ENCODE data around the gene RPS6KA4.

RPS6KA4 gene

DNA sequence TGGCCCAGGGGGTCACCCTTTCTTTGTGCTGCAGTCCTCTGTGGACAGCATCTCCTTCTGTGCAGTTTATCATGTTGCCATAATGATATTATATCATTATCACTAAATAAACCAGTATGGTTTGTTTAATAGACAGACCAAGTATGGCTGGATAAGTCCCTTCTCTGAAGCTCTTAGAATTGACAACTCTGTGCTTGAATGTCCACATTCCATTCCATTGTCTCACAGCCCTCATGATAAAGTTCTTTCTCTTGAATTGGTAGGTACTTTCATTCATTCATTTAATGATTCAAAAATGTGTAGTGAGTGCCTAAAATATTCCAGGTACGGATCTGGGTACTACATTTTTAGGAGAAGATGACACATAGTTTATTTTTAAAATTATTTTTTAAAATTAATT is 7.8 kb downstream of the RPS6KA4 start:
- DNase-seq (ENCODE audit: low read depth in 2 of 2): no peak

DNA sequence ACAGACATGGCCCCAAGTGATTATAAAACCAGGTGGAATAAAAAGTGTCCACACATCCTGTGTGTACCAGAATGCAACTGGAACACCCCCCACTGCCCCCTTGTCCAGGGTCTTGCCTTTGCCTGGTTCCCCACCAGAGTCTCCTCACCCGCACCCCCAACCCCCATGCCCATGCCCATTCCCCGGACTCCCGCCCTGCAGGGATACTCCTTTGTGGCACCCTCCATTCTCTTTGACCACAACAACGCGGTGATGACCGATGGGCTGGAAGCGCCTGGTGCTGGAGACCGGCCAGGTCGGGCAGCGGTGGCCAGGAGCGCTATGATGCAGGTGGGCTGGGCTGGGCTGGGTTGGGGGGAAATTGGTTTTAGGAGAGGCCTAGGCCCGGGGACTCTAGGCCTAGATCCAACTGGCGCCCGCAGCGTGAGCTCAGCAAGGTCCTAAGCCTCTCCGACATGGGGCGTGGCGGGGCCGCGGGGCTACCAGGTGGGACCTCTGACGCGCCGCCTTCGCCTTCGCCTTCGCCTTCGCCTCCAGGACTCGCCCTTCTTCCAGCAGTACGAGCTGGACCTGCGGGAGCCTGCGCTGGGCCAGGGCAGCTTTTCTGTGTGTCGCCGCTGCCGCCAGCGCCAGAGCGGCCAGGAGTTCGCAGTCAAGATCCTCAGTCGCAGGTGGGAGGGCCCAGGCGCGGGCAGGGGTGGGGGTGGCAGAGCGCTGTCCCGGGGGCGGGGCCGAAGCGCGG is 9.1 kb downstream of the RPS6KA4 start:
- DNase-seq (ENCODE audit: low read depth in 2 of 2): no peak

DNA sequence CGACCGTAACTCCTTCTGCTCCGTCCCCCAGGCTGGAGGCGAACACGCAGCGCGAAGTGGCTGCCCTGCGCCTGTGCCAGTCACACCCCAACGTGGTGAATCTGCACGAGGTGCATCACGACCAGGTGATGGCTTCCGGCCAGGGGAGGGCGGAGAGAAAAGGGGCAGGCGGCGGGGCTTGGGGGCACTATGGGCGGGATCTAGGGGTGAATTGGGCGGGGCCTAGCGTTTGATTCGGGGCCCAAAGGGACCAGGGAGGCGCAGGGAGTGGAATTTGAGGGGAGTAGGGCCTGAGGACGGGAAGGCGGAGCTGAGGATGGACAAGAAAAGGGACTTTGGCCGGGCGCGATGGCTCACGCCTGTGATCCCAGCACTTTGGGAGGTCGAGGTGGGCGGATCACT is 9.7 kb downstream of the RPS6KA4 start:
- no peak for DNase-seq (ENCODE audit: low read depth in 2 of 2)

DNA sequence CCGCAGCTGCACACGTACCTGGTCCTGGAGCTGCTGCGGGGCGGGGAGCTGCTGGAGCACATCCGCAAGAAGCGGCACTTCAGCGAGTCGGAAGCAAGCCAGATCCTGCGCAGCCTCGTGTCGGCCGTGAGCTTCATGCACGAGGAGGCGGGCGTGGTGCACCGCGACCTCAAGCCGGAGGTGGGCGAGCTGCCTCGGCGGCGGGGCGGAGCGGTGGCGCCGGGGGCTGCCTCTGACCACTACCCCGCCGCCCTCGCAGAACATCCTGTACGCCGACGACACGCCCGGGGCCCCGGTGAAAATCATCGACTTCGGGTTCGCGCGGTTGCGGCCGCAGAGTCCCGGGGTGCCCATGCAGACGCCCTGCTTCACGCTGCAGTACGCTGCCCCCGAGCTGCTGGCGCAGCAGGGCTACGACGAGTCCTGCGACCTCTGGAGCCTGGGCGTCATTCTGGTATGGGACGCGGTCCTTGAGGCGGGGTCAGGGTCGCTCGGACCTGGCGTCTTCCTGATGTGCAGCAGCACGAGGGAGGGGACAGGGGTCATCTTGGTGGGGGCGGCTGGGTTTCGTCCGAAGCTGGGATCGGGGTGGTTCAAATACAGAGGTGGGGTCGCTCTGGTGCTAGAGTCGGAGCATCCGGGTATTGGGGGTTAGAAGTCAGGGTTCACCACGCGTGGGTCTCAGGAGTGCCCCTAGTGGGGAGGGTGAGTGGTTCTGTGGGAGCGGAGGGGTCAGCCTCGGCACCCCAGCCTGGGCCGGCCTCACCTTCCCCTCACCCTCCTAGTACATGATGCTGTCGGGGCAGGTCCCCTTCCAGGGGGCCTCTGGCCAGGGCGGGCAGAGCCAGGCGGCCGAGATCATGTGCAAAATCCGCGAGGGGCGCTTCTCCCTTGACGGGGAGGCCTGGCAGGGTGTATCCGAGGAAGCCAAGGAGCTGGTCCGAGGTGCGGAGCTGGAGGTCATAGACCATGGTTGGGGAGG is 10.8 kb downstream of the RPS6KA4 start:
- DNase-seq (ENCODE audit: low read depth in 2 of 2): no peak

DNA sequence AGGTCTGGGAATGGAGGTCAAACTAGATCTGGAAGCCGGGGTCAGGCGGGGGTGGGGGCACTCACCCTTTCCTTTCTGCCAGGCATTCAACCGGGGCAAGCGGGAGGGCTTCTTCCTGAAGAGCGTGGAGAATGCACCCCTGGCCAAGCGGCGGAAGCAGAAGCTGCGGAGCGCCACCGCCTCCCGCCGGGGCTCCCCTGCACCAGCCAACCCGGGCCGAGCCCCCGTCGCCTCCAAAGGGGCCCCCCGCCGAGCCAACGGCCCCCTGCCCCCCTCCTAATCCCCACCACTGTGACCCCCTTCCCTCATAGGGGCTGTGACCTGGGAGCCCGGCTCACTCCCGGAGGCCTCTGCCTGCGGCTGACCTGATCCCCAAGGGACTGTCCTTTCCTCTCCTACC is 12.2 kb downstream of the RPS6KA4 start:
- no peak for DNase-seq (ENCODE audit: low read depth in 2 of 2)

DNA sequence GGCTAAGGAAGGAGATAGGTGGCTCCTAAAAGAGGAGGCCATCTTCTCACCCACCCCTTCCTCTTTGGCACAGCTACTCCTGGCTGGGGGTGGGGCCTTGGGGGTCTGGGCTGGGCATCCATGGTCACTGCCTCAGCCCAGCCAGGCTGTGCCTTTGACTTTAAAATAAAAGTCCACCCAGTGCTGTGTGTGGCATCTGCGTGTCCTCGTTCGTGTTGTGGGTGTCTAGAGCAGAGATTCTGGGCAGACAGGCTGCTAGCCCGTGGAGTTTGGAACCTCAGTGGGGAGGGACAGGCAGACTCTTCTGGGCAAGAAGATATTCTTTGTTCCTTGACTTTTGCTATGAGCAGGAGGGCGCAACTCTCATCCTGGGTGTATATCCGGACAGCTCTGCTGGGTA is 13.1 kb downstream of the RPS6KA4 start:
- DNase-seq (ENCODE audit: low read depth in 2 of 2): no peak

DNA sequence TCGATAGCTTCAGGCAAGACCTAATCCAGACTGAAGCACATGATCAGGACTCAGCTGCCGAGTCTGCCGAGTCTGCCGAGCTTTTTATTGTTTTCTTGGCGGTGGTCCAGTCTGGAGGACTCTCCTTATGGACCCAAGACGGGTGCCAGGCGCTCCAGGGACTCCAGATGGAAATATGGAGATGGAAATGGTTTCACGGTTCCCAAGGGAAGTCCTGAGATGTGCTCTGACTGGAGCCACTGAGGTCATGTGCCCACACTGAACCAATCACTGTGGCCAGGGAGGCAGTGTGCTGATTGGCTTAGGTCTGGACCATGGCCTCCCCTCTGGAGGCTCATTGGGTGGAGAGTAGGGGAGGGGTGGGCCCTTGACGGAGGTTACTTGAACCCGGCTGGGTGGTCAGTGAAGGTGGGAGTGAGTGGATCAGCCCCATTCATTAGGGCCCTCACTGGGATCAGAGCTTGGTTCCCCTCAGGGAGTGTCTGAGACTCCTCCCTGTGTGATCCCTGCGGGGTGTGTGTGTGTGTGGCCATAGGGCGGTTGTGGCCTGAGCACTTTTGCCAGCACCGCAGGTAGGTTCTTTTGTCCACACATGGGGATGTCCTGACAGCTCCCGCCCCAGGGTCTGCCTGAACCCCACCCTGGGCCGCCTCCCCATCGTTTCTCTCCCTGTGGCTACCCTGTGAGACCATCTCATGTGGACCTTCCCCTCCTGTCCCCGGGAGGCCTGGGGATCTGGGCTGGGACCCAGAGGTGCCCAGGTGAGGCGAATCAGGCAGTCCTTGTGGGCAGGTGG is 14.0 kb downstream of the RPS6KA4 start:
- no peak for DNase-seq (ENCODE audit: low read depth in 2 of 2)

DNA sequence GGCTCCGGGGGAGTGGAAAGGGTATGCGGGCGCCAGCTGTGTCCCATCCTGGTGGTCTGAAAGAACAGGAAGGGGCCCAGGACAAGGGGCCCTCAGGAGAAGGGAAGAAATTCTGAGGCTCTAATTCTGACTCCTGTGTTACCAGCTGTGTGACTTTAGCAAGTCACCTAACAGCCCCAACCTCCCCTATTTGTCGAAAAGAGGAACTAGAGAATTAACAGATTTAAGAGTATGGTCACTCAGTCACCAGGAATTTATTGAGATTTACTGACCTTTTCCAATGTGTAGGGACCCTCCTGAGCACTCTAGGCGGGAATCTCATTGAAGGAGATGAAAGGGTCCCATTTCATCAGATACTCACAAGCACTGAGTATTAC is 14.6 kb downstream of the RPS6KA4 start:
- DNase-seq (ENCODE audit: low read depth in 2 of 2): no peak

DNA sequence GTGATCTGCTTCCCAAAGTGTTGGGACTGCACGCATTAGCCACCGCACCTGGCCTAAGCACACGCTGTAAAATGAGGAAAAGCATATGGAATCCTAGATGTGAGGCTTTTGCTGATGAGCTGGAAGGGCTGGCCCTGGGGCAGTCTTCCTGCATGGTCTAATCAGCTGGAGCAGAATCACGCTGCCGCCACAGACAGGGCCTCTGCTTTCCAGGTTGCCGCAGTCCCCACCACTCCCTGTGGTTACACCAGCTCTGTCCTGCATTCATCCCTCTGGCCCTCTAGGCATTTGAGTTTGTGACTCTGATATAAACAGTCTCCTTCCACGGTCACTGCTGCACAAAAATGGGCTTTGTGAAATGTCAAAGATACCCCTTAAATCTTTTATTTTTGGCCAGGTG is 17.1 kb downstream of the RPS6KA4 start:
- DNase-seq (ENCODE audit: low read depth in 2 of 2): no peak

DNA sequence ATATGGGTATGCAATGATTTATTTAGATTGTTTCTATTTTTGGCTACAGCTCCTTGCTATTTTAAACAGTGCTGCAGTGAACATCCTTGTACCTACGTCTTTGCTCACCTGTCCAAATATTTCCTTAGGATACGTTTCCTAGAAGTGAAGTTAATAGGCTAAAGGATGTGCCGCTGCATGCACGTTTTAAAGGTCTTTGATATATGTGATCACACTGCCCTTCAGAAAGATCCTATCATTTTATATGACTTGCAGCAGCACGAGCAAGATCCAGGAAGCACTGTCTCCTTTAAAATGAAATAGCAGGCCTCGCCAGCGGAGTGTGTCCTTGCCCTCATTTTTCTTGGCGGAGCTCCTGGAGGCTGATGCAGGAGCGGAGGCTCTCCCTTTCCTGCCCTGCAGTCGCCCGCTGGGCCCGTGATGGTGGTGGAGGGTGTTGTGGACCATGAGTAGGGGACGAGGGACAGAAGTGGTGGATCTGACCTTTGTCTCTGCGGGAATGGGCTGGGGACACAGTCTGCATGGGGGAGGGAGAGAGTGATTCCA is 19.4 kb downstream of the RPS6KA4 start:
- DNase-seq (ENCODE audit: low read depth in 2 of 2): no peak

DNA sequence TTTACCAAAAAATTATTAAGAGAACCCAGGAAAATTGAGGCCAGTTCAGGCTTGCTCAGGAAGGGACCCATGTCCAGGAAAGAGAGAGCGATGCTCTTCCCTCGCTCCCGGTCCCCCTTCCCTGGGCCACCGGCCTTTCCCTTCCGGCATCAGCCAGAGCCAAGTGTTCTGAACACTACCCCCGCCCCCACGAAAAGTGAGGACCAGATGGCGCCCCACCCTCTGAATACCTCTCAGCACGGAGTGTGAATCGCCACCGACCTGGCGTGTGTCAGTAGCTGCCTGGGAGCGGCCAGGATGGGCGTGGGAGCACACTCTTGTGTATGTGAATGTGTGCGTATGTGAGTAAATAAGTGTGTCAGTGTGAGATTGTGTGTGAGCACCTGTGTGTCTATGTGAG is 20.2 kb downstream of the RPS6KA4 start:
- no peak for DNase-seq (ENCODE audit: low read depth in 2 of 2)

DNA sequence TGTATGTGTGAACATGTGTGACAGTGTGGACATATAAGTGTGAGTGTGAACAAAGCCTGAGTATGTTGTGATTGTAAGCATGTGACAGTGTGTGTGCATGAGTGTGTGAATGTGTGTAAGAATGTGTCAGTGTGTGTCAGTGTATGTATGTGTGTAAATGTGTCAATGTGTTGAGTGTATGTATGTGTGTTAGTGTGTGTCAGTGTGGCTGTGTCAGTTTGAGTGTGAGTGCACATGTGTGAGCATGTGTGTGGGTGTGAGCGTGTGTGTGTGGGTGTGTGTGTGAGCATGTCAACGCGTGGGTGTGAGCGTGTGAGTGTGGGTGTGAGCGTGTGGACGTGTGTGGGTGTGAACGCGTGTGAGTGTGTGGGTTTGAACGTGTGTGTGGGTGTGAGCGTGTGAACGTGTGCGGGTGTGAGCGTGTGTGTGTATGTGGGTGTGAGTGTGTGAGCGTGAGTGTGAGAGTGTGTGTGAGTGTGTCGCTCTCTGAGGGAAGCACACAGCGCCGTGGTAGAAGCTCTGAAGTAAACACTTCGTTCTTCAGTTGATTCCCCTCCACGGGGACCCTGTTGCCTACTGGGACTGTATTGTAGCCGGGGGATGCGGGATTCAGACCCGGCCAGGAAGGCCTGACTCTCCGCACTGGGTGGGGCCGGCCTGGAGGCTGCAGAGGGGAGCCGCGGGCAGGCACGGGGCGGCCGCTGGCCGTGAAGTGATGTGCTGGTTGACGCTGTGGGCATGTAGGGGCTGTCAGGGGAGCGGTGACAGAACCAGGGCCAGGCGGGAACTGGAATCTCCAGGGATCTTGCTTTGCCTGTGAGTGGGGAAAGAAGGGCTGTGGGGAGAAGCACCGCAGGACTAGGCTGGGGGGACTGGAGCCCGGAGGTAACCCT is 21.1 kb downstream of the RPS6KA4 start:
- no peak for DNase-seq (ENCODE audit: low read depth in 2 of 2)

DNA sequence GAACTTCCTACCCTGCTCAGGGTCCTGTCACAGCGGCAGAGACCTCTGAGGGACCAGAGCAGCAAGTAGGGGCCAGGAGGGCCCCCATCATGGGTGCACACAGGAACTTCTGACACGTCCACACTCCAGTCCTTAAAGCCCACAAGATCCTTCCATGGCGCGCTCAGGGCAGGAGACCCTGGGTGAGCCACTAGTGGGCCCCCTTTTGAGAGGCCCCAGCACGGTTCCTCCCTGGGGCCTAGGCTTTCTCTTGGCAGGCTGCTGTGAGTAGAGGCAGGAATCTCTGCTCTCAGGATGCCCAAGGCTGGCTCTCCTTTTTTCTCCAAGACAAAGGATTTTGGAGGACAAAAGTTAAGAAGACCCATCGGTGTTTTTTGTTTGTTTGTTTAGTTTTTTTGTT is 22.4 kb downstream of the RPS6KA4 start:
- DNase-seq (ENCODE audit: low read depth in 2 of 2): no peak

DNA sequence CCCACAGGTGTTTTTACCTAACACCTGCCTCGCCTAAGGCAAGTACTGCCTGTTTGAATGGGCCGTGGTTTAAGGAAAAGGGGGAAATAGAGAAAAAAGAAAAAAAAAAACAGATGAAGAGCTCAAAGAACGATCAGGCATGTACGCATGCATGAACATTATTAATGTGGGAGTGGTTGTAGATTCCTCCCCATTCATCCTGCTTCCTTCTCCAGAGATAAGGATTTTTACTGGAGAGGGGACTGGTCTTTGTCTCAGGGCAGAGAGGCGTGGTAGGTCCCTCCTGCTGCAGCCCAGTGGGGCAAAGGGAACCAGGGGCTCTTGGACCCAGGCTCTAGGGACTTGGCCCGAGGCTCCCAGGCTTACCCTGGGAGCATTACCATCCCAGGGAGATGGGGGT is 23.1 kb downstream of the RPS6KA4 start:
- DNase-seq (ENCODE audit: low read depth in 2 of 2): no peak

DNA sequence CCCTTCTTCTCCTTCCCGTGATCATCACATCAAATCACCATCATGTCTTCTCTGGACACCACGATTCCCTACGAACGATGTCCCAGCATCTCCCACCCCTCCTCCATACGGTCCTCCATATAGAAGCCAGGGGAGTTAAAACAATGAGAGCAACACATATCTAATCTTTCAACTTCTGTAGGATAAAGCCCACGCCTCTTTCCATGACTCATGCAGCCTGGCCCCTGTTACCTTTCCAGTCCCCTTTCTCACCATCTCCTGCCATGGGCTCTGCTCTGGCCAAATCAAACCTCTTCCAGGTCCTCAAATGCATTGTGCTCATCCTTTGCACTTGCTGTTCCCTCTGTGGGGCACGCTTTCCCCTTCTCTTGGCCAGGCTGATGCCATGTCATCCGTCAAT is 23.6 kb downstream of the RPS6KA4 start:
- no peak for DNase-seq (ENCODE audit: low read depth in 2 of 2)

DNA sequence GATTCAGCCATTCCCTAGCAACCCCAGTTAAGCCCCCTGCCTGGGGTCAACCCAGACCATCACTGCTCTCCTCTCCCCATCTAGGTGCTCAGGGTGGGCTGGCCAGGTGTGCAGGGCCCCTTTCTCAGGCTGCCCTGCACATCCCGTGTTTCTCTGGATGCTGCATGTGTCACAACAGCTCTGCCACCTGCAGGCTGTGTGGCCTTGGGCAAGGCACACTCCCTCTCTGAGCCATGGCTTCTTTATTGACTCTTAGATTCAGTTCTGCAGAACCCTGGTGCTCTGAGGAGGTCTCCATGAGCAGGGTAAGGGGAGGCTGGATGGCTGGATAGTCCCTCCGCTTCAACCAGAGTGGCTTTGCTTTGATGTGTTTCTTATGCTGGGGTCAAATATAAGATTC is 24.6 kb downstream of the RPS6KA4 start:
- no peak for DNase-seq (ENCODE audit: low read depth in 2 of 2)

DNA sequence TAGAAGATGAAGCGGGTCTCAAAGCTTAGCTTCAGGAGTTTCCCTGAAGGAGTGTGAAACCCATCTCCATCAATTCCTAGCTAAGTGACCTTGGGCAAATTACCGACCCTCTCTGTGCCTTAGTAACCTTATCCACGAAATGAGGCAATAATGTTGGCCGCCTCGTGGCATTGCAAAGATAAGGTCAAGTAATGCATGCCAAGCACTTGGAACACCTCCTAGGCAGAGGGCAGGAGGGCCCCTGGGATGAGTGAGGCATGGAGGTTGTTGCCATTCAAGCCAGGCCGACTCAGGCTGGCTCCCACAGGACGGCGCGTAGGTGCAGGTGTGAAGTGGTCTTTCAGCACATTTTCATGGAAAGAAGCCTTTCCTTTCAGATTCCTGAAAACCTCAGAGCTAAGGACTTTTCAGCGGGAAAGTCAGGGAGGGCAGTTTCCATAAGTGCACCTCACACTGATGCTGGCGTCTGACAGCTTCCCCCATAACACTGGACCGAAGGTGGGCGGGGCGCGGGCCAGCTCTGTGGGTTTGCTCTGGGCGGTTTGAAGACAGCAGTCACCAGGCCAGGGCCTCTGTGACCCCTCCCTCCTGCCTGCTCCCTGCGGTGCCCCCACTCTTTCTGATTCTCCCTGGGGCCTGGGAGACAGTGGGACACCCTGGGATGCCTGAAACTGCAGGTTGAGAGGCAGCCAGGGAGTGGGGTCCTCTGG is 25.2 kb downstream of the RPS6KA4 start:
- DNase-seq (ENCODE audit: low read depth in 2 of 2): no peak

DNA sequence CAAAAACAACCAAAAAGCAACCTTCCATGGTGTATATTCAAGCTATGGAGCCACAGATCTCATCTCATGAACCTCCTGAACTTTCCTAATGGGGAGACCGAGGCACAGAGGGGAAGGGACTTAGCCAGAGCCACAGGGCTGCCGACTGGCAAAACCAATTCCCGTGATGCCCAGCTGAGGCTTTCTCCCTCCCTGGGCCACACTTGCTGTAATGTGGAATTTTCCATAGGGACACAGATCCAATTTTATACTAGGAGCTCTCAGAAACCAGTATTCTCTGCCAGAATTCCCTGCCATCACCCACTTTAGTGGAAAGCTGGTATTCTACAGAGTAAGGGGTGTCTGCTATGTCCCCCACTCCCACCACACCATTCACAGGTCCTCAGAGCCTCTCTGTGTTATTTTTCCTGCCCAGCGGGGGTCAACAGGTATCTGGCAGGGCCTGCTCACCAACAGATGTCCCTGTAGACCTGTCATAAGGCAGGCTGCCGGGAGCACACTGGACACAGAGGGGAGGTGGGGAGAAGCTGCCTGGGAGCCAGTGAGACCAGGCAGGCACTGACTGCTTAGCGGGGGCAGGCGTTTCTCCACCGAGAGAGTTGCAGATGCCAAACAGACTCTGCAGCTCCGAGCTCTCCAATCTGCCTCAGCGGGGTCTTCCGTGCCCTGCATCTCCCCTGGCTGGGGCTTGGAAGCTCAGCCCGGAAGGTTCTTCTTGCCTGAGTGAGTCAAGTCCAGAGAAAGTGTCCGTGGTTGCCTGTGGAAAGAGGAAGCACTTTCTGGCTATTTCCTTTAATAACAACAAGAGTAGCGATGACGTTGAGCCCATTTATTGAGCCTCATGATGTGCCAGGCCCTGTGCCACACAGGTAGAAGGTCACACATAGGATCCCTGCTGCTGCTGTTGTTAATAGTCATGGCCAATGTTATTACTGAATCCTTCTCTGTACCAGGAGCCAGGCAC is 26.3 kb downstream of the RPS6KA4 start:
- DNase-seq (ENCODE audit: low read depth in 2 of 2): no peak
